Stimulated activated CD8-positive, alpha-beta memory T cell treated with anti-CD3 and anti-CD28 coated beads, Interleukin-12 subunit alpha, Interleukin-12 subunit beta, amount 100 ng/mL, for 1 hour (primary cell): ENCODE results near the gene ATP13A2.

Source experiments
- DNase-seq: peaks from one replicate; pipeline ENCODE4 v3.0.0-alpha.2; 2020; ENCODE audit warnings: low read depth

Gene ATP13A2

DNA sequence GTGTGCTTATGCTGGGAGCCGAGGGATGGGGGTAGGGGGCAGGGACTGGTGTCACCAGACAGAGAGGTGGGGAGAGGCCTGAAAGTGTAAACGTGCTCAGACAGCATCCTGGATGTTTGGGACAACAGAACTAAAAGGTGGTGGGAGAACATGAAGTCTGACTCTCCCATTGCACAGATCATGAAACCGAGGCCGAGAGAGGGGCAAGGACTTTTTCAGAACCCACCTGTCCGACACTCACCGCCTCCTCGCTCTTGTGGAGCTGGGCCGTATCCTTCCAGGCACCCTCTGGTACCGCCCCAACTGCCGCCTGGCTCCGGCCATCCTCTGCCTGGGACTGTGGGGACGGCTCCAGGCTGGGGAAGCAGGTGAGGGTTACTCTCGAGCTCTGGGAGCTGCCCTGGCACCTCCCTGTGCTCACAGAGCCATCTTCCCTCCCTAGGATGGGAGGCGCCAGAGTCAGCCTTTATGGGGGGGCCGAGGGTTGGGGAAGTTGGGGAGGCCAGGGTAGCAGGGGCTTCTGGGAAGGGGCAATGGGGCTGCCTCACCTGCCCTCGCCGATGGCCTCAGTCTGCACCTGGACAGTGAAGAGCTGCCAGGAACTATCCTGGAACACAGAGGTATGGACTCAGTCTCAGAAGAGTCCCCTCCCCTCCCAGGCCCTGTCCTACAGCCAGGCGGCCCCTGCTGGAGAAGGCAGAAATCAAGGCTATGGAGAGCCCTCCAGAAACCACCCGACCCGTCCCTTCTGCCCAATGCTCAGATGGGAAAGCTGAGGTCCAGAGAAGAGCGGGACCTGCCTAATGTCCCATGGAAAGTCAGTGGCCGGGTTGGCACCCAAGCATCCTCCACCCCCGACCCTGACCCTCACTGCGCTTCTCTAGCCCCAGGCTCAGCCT lies 7.0 kb downstream of the ATP13A2 start:
- DNase-seq, result no peak

DNA sequence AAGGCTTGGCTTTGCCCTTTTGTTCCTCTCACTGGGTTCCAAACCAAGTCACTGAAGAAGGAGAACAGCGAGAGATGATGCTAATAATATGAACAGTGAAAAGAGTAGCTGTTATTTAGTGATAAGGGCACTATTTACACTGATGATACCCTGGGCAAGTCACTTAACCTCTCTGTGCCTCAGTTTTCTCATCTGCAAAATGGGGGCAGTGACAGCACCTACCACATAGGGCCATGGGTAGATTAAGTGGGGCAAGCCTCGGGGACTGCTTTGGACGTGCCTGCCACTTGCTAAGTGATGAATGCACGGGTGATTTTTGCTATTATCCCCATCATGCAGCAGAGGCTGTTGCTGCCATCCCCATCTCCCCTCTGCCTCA lies 9.2 kb downstream of the ATP13A2 start:
- DNase-seq, result no peak

DNA sequence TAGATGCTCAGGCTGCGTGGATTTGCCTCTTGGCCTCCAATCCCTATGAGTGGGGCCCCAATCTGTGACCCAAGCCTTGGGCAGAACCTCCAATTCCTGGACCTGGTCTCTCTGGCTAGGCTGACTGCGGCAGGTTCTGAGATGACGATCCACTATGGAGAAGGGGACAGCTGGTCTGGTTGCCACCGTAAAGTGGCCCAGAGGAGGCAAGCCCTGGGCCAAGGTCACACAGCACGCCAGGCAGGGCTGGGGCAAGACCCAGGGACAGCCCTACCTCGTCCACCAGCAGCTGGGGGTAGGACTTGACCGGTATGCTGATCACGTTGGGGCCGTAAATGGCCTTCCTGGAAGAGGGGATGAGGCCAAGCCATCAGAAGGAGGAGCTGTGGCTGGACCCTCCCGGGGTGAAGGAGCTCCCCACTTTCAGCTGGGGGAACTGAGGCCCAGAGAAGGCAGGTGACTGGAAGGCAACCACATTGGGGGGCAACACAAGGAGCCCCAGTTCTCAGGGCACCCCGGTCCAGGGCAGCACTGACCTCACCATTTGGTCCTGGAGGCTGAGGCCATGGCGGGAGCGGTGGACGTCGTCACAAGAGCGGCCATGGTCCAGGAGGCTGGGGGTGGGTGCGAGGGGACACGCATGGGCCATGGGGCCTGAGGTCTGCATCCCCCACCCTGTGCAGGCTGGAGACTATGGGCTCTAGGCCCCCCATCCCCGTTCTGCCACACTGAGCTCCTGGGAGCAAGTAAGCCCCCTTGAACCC lies 9.8 kb downstream of the ATP13A2 start:
- DNase-seq, result no peak

DNA sequence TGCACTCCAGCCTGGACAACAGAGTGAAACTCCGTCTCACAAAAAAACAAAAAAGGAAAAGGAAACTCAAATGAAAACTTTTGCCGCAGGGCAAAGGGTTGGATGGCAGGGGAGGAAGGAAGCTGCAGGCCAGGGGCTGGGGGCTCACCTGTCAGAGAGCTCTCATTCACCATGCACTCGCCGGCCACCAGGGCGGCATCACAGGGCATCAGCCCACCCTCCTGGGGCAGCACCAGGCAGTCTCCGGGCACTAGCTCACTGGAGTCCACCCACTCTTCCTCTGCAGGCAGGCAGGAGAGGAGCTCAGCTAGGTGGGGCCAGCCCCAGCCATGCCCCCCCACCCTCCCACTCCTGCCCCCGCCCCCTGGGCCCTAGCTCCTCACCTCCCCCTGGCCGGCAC lies 11.9 kb downstream of the ATP13A2 start:
- DNase-seq, result no peak

DNA sequence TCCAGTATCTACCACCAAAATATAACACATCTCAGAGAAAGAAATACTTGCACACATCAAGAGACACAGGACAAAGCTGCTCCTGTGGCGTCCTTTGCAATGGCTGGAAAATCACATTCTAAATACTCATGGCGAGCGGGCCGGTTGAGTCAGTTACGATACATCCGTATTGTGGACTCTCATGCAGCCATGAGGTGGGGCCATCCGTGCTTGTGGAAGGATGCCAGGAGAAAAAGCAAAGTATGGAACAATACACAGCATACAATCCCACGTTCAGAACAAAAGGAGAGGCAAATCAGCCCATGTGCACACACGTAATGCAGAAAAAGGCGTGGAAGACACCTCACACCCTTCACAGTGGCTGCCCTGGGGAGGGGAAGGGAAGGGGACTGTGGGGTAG lies 13.1 kb downstream of the ATP13A2 start:
- DNase-seq, result no peak

DNA sequence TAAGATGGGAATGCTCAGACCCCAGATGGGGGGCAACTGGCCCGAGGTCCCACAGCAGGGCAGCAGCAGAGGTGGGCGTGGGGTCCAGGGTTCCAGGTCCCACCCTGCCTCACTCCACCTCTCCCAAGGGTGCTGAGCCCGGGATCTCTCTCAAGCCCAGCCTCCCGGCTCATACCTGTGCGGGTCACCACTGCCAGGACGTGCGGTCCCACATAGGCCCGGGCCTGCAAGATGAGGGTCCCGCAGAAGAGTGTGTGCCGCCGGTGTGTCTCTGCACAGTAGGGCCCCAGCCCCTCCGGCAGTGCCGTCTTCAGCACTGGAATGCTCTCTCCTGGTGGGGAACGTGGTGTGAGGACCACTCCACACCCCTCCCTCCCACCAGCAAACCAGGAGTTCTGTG lies 14.9 kb downstream of the ATP13A2 start:
- no peak for DNase-seq

DNA sequence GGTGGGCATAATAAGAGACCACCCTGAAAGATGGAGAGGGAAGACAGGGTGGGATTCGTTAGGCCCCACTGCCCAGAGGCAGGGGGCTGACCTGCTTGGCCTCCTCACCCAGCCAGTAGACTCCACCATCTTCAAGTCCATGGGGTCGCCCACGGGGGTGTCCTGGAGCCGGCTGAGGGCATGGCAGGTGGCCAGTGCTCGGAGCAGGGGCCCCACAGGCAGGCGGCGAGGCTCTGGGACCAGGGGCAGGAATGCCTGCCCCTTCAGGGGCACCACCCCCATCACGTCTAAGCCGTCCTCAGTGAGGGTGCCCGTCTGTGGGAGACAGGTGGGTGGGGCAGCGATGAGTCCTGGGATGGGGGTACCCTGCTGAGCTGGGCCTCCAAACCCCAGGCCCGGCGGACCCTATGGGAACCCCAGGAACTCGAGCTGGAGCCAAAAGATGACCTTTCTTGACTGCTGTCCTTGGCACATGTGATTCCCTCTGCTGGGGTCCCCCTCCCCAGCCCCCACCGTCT lies 18.1 kb downstream of the ATP13A2 start:
- no peak for DNase-seq

DNA sequence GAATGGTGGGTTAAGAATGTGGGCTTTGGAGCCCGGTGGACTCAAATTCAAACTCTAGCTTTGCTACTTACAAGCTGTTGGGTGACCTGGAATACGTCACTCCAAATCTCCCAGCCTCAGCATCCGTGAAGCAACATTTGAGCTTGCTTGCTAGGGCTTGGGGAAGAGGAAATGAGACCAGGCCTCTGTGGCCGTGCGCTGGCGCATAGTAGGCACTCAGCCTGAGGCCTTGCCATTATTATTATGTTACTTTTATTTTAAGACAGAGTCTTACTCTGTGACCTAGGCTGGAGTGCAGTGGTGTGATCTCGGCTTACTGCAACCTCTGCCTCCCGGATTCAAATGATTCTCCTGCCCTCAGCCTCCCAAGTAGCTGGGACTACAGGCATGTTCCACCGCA lies 19.1 kb downstream of the ATP13A2 start:
- no peak for DNase-seq

DNA sequence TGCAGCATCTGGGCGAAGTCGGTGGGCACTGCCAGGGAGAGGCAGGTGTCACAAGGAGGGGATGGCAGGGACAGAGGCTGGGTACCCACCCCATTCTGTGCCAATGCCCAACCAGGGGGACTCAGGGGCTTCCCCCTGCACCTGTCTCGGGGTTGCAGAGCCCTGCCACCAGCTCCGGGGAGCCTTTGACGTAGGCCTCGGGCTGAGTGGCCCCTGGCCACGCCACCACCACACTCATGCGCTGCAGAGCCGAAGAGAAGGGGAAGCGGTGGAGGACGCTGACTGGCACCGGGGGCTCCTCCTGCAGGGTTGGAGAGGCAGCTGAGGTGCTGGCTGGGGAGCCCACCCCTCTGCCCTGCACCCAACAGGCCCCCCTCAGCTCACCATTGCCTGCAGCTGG lies 19.6 kb downstream of the ATP13A2 start:
- DNase-seq, result no peak

DNA sequence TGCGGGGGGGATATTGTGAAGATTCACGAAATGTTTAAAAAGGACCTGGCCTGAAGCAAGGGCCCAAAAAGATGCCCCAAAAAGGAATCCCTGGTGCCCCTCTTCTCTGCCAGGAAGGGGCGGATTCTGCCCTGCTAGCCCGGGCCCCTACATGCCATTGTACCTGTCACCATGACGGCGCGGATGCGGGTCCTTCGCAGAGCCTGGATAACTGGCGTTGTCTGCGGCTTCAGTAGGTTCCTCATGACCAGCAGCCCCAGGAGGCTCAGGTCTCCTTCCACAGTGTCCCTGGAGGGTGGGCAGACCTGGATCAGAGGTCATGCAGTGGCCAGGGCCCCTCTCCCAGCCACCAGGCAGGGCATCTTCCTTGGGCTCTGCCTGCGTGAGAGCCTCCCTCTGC lies 20.2 kb downstream of the ATP13A2 start:
- no peak for DNase-seq

DNA sequence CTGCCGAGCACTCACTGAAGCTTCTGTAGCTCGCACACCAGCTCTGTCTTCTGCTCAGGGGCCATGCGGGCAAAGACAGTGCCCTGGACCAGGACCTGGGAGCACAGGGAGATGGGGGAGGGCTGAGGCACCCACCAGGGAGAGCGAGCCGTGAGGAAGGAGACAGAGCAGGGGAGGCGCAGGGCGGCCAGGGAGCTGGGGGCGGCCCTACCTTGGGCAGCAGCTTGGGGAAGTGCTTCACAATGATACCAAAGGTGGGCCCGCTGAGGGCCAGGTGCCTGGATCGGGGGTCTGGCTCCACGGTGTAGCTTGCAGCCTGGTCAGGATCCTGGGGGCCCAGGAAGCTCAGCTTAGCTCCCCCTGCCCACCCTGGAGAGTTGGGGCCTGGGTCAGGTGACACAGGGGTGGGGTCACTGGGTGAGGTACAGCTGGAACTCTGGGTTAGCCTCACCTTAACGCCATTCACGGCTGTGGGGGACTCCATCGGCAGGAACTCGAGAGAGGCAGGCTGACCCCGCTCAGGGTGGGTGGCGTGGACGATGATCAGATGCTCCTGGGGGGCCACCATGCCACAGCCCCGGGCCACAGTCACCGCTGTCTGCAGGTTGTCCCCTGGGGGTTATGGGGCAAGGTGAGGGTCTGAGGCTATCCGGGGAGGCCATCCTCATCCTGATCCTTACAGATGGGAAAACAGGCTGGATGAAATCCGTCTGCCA lies 21.9 kb downstream of the ATP13A2 start:
- no peak for DNase-seq

DNA sequence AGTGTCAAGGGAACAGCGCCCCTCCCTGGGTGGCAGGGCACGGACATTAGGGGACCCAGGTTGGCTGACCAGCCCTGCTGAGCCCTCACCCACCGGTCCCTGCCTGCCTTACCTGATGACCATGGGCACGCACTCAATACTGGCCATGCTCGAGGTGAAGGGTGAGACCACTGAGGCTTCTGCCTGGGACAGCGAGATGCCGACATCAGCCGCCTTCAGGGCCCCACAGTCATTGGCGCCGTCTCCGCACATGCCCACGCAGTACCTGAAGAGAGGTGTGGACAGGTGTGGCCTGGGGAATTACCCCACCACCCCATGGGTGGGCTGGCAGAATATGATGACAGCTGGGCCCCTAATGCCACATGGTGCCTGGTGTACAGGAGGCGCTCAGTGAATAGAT lies 23.5 kb downstream of the ATP13A2 start:
- no peak for DNase-seq

DNA sequence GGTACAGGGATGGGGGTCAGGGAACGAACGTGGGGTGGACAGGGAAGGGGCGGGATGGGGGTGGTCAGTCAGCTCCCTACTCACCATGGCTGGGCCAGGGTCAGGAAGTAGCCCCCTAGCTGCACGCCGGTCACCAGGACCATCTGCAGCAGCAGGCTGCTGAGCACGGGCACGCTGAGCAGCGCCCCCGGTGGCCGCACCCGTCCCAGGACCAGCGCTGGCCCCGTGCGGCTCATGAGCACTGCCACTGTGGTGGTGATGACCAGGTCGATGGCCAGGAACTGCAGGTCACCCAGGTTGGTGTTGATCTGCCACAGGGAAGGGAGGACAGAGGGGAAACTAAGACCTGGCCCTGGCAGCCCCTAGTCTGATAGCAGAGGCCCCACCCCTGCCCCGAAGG lies 24.8 kb downstream of the ATP13A2 start:
- DNase-seq, result no peak

DNA sequence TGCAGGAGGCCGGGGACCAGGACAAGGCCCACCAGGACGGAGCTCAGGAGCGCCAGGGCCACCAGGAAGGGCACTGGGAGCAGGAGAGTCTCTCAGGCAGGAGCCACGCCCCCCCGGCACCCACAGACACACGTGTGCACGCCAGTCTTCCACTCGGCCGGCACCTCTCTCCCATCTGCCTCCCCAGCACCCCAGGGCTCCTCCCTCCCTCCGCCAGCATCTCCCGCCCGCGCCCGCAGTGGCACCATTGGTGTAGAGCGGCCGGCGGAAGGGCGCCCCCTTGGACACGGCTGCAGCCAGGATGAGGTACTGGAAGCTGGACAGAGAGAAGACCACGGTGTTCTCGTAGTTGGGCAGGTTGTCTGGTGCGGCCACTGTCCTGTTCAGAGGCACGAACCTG lies 25.2 kb downstream of the ATP13A2 start:
- DNase-seq, result no peak

DNA sequence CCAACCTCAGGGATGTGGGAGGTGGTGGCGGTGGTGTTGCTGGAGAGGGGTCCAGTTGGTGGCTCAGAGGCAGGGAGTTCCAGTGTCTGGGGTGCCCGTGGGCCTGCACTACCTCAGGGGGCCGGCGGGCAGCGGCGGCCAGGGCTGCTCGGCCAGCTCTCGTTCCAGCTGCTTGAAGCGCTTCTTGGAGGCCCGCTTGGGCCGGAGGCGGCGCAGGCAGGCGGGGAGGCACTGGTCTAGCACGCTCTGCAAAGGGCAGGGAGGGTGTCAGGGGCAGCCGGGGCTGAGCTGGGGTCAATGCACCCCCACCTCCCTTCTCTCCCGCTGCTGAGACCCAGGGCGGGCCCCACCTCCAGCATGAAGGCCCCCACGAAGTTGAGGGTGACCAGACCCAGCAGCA lies 25.6 kb downstream of the ATP13A2 start:
- no peak for DNase-seq

DNA sequence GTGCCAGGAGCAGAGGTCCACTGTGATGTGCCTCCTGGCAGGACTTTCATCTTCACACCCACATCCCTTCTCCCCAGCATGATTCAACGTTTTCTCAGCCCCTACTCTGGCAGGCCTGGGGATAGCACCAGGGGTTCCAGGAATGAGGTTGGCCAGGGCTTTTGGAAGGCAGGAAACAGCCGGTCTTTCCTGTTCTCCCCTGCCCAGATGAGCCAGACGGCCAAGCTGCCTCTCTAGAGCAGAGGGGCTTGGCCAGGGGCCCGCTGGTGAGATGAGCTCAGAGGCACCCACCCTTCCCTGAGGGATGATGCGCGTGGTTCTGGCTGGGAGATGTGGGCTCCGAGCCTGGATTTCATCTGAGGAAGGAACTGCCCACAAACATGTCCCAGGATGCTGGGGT lies 27.0 kb downstream of the ATP13A2 start:
- no peak for DNase-seq

DNA sequence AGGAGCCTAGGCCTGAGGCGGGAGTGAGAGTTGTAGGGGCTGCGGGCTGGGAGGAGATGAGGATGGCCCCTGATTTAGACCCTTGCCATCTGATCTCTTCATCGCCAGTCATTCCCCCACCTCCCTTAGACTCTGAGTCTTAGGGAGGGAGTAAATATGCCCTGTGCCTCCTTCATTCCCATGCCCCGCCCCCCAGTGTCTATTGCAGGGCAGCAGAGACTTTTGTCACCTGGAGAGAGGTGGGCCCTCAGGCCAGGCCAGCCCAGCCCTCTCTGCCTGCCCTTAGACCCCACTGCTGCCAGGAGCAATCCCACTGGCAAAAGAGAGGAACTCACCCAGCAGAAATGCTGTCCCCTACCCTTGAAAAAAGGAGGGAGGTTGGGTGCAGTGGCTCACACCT lies 28.1 kb downstream of the ATP13A2 start:
- no peak for DNase-seq

DNA sequence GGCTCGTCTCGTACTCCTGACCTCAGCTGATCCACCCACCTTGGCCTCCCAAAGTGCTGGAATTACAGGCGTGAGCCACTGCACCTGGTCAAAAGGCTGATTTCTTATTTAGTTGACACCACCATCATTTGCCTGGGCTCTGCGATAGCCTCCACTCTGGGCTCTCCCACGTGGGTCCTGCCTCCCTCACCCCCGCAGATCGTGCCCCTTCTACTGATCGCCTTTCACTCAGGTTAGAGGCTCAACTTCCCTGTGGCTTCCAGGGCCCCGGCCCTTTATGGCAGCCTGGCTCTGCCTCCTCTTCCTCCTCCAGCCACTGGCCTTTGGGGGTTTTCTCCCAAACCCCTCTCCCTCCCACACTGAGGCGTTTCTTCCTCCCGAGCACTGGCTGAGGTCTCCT lies 28.8 kb downstream of the ATP13A2 start:
- DNase-seq, result no peak

DNA sequence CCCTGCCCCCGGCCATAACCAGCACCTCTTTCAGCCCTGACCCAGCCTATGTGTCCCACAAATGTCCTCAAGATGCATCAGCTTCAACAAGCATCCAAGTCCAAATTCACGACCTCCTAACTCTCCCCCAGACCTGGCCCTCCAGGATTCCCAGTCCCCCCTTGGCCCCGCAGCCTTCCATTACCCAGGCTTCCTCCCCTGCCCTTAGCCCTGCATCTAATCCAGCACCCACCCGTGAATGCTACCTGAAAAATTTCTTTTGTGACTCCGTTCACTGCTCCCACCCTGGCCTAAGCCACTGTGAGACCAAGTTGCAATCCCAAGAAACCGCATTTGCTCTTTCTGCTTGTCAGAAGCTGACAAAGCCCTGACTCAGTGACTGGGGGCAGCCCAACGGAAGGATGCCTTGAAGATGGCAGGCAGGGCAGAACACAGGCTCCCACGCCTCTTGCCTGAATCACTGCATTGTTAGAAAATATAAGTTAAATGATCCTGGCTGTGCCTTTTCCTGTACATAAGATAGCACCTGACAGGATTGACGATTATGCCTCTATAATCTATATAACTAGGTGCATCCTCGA lies 30.4 kb downstream of the ATP13A2 start:
- no peak for DNase-seq

DNA sequence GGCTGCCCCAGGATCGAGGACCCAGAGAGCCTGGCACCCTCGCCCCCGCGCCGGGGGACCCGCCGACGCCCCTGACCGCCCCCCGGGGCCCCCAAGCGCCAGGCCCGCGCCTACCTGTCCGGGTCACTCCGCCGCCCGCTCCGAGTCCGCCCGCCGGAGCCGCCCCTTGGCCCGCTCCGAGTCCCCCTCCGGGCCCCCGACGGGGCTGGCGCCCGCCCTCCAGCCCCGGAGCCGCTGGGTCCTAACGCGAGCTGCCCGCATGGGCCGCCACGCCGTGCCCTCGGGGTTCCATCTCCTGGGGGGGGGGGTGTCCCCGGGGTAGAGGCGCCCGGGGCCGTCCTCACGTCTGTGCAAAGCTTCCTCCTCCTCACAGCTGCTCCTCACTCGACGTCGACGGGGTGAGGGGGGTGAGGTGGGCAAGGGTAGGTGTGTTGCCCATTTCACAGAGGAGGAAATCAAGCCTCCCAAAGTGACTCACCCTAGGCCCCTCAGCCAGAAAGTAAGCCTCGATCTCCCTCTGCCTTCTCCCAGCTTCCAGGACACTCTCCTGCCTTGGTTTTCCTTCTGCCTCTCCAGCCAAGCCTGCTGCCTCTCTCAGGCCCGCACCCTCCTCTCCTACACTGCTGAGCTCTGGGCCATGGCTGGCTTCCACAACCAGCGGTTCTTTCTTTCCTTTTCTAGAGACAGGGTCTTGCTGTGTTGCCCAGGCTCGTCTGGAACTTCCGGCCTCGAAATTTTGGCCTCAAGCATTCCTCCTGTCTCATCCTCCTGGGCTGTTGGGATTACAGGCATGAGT lies 31.1 kb downstream of the ATP13A2 start, which contains the start of gene MFAP2:
TSS of gene MFAP2 (minus strand) at position 148 of the 796 bp plus-strand sequence. CDS start 2,347 bp downstream, outside the sequence.
- no peak for DNase-seq
